Lower leg skin (tissue), 3 donors: ENCODE results near the gene MSMB.
"Not testable (repeated sequence)": the region's sequence is repeated elsewhere in the genome, so short reads cannot be mapped to it uniquely, and the experiment has no call there.

Source experiments
- CTCF ChIP-seq, 3 donors: fragments of 450-650 bp; IDR thresholded peaks; one replicate each; pipeline ENCODE4 v1.5.1; 2016; ENCODE audit warnings: antibody characterized with exemption in 3 of 3, mild to moderate bottlenecking in 3 of 3, moderate library complexity in 2 of 3
- POLR2A ChIP-seq, 2 donors: fragments of 450-650 bp; IDR thresholded peaks; one replicate each; pipeline ENCODE4 v1.6.1; 2016 to 2017; ENCODE audit warnings: antibody characterized with exemption in 2 of 2, mild to moderate bottlenecking in 1 of 2, moderate library complexity in 1 of 2

DNA sequence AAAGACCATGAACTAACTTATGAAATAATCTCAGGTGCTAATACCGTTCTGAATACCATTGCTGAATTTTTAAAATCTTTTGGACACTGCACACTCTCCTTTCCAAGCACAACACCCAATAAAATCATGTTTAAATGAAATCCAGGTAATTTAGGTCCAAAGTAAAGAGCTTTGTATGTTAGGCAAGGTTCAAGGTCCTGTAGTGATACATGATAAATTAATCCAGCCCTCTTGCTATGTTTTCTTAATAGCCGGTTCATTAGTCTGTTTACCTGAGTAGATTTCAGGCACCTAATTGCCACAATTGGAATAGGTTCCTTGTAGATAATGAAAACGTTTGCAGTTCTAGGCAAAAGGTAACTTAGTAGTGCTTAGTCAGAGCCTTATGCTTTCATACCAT, 60.5 kb downstream of the MSMB start:
- not testable (repeated sequence) for TF ChIP-seq CTCF, POLR2A (IDR thresholded peaks at IDR 0.05)
